RWPE1 (cell line): ENCODE measurements around the gene AFG3L2.

Experiments
- CTCF ChIA-PET: fragments of 350-600 bp; sonication (Branson Sonifier 250); formaldehyde crosslinking; extraction: SDS; loops from one replicate; lab custom pipeline; 2021; lab: Yijun Ruan, JAX
- POLR2A ChIA-PET: fragments of 400-600 bp; formaldehyde crosslinking; extraction: SDS; loops from one replicate; lab custom pipeline; 2020; ENCODE audit warnings: antibody characterized with exemption; ENCODE audit not compliant: low non-redundant PET; lab: Yijun Ruan, JAX
- DNase-seq: peaks from one replicate; pipeline ENCODE4 v3.0.0; 2012; ENCODE audit warnings: low spot score
- H3K27ac ChIP-seq: fragments of 450-650 bp; 2 replicates; pipeline ENCODE4 v1.5.1; 2017
- TF ChIP-seq, protein P1 (sequence below): fragments of 450-650 bp; conservative IDR thresholded peaks from 2 replicates; pipeline ENCODE4 v1.5.1; 2017; ENCODE audit warnings: low read depth, mild to moderate bottlenecking

AFG3L2 gene

DNA sequence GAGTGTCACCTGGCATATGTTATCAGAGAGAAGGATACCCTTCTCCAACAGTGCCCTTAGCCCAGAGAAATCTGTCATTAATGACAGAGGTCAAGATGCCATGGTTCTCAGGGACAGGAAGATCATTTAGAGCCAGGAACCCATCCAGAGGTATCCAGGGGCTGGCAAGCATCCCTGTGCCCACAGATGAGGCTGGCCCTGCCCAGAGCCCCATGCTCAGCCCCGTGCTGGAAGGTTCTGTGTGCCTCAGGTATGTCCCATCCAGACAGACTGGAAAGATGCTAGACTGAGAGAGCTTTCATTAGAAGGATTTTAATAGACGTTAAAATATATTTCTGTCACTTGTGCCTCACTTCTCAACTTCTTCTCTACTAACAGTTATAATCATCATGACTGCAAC, 77.2 kb downstream of the AFG3L2 start:
- no peak for DNase-seq
- TF ChIP-seq, protein P1, sequence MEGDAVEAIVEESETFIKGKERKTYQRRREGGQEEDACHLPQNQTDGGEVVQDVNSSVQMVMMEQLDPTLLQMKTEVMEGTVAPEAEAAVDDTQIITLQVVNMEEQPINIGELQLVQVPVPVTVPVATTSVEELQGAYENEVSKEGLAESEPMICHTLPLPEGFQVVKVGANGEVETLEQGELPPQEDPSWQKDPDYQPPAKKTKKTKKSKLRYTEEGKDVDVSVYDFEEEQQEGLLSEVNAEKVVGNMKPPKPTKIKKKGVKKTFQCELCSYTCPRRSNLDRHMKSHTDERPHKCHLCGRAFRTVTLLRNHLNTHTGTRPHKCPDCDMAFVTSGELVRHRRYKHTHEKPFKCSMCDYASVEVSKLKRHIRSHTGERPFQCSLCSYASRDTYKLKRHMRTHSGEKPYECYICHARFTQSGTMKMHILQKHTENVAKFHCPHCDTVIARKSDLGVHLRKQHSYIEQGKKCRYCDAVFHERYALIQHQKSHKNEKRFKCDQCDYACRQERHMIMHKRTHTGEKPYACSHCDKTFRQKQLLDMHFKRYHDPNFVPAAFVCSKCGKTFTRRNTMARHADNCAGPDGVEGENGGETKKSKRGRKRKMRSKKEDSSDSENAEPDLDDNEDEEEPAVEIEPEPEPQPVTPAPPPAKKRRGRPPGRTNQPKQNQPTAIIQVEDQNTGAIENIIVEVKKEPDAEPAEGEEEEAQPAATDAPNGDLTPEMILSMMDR = no peak
- no peak overlapping the region for H3K27ac ChIP-seq
- ChIA-PET POLR2A (no interaction called here), CTCF (no interaction called here)

DNA sequence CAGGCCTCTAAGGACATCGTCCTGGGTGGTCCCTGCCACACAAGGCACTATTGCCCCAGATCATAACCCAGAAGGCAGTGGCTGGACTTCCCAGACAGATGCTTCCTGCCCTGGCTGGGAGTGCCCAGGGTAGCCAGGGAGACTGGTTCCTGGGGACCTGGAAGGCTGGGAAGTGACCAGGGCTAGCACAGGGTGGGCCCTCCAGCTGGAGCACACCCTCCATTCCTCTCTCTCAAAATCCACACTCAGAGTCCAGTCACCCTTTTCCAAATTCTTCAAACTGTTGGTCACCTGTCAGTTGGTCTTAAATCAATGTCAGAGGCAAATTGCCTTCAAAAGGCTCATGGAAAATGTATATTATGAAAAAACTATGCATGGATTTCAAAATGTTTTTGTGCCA, 80.6 kb downstream of the AFG3L2 start:
- ChIA-PET POLR2A (no interaction called here), CTCF (interaction anchor here (0.6 to 1.2 kb wide), 4 partner anchors 9 to 24 kb away, joined by 3 to 6 read pairs (median 3); no protein-coding TSS in a partner anchor)
- no peak overlapping the region for H3K27ac ChIP-seq
- TF ChIP-seq, protein P1 = no peak
- DNase-seq = no peak

DNA sequence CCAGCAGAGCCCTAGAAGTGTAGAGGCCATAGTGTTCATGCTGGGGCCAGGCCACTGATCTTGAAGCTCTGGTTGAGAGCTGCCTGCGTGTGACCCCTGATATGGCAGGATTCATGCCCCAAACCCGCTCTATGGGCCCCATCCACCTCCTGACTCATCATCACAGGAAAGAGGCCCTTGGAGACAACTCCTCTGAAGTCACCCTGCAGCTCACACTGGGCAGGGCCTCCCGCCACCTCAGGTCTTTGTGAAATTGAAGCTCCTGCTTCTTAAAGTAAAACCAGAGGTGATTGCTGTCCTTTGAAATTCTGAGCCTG, 81.0 kb downstream of the AFG3L2 start:
- no peak for DNase-seq

DNA sequence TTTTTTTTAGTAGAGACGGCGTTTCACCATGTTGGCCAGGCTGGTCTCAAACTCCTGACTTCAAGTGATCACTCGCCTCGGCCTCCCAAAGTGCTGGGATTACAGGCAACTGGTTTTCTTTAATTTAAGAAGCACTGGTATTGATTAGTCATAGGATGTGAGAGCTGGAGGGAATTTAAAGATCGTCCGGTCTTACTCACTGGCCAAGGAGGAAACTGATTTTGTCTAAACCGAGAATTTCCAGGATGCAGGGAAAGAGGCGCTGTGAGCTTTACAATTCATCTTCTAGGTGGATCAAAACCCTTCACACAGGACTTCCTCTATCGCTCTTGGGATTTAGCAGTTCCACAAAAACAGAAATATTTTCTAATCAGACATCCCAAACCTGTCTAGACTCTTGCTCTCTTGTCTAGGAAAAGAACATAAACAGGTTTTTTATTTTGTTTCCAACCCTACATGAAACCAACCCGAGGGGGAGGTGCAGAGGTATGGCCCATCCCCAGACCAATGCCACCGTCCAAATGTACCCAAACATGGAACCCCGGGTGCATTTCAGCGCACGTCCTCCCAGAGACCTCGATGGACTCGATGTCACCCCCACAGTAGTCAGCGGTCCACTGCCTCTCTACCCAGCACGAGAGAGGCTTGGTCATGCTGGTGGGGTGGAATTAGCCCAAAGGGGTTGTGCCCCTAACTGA, 81.5 kb downstream of the AFG3L2 start:
- CTCF ChIA-PET = interaction anchor here (0.6 to 1.2 kb wide), 3 partner anchors 8 to 24 kb away, joined by 3 to 6 read pairs (median 3); no protein-coding TSS in a partner anchor
- POLR2A ChIA-PET = no interaction called here
- H3K27ac ChIP-seq = no peak overlapping the region
- no peak for DNase-seq
- TF ChIP-seq, protein P1 = no peak

More for the DNA sequence above, 81.0 kb downstream of the AFG3L2 start:
- ChIA-PET CTCF (interaction anchor here (0.6 to 1.2 kb wide), 4 partner anchors 8 to 24 kb away, joined by 3 to 6 read pairs (median 3); no protein-coding TSS in a partner anchor), POLR2A (no interaction called here)
- H3K27ac ChIP-seq = no peak overlapping the region
- TF ChIP-seq, protein P1 = no peak

DNA sequence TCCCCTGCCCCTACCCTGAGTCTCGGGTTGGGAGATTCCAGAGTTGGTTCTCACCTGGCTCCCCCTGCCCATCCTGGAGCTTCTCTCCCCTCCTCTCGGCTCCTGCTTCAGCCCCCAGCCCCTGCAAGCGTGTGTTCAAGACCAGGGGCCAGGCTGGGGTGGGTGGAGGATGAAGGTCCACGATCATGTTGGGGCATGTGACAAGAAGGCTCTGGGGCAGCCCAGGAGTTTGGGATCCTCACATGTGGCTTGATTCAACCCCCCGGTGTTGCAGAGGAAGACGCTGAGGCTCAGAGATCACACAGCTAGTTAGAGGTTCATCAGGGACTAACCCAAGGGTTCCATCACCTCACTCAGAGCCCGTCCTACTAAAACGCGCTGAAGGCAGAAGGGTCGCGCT, 83.2 kb downstream of the AFG3L2 start:
- ChIA-PET CTCF (no interaction called here), POLR2A (no interaction called here)
- no peak overlapping the region for H3K27ac ChIP-seq
- TF ChIP-seq, protein P1 = no peak
- DNase-seq = no peak

DNA sequence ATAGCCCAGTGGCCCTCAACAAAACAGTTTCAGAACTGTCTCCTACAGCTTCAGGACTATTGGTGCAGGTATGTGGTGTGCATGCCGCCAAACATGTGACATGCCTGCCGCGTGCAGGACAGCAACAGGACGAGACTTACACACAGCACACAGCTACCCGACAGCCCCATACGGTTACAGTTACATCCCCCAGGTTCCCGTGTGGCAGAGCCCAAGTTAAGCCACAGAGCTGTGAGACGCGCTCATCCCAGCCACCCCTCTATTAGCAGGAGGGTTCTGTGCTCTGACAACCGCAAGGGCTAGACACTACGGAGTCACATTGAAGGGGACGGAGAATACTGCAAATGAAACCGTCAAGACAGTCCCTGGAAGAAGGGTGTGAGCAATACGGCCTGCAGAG, 85.3 kb downstream of the AFG3L2 start:
- ChIA-PET CTCF (no interaction called here), POLR2A (no interaction called here)
- H3K27ac ChIP-seq = no peak overlapping the region
- TF ChIP-seq, protein P1 = no peak
- DNase-seq = no peak
